H1 (cell line): Measurements from ENCODE around the gene SH3RF3. TPM values are rescaled to one million over a fixed set of nuclear protein-coding genes. Genes with fewer than 3 reads are reported as not detected.

Experiments
- CTCF ChIA-PET: fragments of 300-600 bp; sonication (Branson Sonifier 250); formaldehyde crosslinking; loops from one replicate; lab custom pipeline; 2021; ENCODE audit not compliant: partially characterized antibody; lab: Charles Lee
- POLR2A ChIA-PET: fragments of 300-600 bp; sonication (Branson Sonifier 250); formaldehyde crosslinking; loops from one replicate; lab custom pipeline; 2021; ENCODE audit warnings: inconsistent platforms; ENCODE audit not compliant: partially characterized antibody; lab: Charles Lee
- DNase-seq, 2 experiments: peaks; one replicate each; pipeline versions ENCODE4 v3.0.0 to v3.0.0-alpha.2; 2010 to 2022; ENCODE audit warnings: low spot score in 2 of 2, low read depth in 1 of 2, mixed read lengths in 1 of 2
- FAIRE-seq: peaks from 2 replicates; lab custom pipeline; 2011; peaks lifted over from hg19 to GRCh38; lab: Jason Lieb, UNC
- H2AFZ ChIP-seq: 2 replicates; pipeline ENCODE4 v1.8.1; 2012; ENCODE audit warnings: low read length, inconsistent platforms
- H2AK5ac ChIP-seq: 2 replicates; pipeline ENCODE4 v1.6.1; 2013; ENCODE audit warnings: low read depth, low read length
- H2BK120ac ChIP-seq: replicated peaks from 2 replicates; pipeline ENCODE3; 2013; ENCODE audit warnings: low read depth, low read length, inconsistent platforms
- H2BK12ac ChIP-seq: 2 replicates; pipeline ENCODE4 v1.6.1; 2013; ENCODE audit warnings: low read depth, low read length
- H2BK15ac ChIP-seq: 2 replicates; pipeline ENCODE4 v1.6.1; 2013; ENCODE audit warnings: low read length
- H2BK20ac ChIP-seq: 2 replicates; pipeline ENCODE4 v1.6.1; 2013; ENCODE audit warnings: low read length
- H2BK5ac ChIP-seq: 2 replicates; pipeline ENCODE4 v1.6.1; 2013; ENCODE audit warnings: low read depth, low read length
- H3K14ac ChIP-seq: 2 replicates; pipeline ENCODE4 v1.6.1; 2013; ENCODE audit warnings: inconsistent platforms; ENCODE audit not compliant: insufficient read length
- H3K18ac ChIP-seq: 2 replicates; pipeline ENCODE4 v1.6.1; 2013; ENCODE audit warnings: low read length; ENCODE audit errors: extremely low read depth
- H3K23ac ChIP-seq: 2 replicates; pipeline ENCODE4 v1.6.1; 2013; ENCODE audit warnings: inconsistent platforms; ENCODE audit not compliant: insufficient read length
- H3K23me2 ChIP-seq: 2 replicates; pipeline ENCODE4 v1.6.1; 2013; ENCODE audit warnings: low read depth, low read length
- H3K27ac ChIP-seq: 2 replicates; pipeline ENCODE4 v1.6.1; 2011; ENCODE audit warnings: low read depth, low read length, inconsistent platforms
- H3K27me3 ChIP-seq, 4 experiments: replicated peaks in 1 of 4; 1 replicate in 1 of 4; 2 replicates in 3 of 4; pipeline versions ENCODE4 v1.6.1 to v1.8.1; 2011 to 2013; ENCODE audit warnings: low read length in 3 of 4, mild to moderate bottlenecking in 3 of 4, inconsistent platforms in 2 of 4, mixed read lengths in 2 of 4, moderate library complexity in 1 of 4; ENCODE audit not compliant: control insufficient read depth in 3 of 4, insufficient read depth in 3 of 4; ENCODE audit errors: extremely low read depth in 1 of 4
- H3K36me3 ChIP-seq, 4 experiments: 2 replicates each; pipeline versions ENCODE4 v1.6.1 to v1.8.1; 2011 to 2013; ENCODE audit warnings: mild to moderate bottlenecking in 4 of 4, low read length in 3 of 4, moderate library complexity in 2 of 4, control low read depth in 1 of 4, inconsistent platforms in 1 of 4; ENCODE audit not compliant: insufficient read depth in 4 of 4, control insufficient read depth in 2 of 4
- H3K4ac ChIP-seq: replicated peaks from 2 replicates; pipeline ENCODE3; 2013; ENCODE audit warnings: low read length, low read depth, mixed read lengths, inconsistent platforms; ENCODE audit not compliant: insufficient read length
- H3K4me1 ChIP-seq, 4 experiments: replicated peaks in 1 of 4; 1 replicate in 1 of 4; 2 replicates in 3 of 4; pipeline versions ENCODE4 v1.6.1 to v1.8.1; 2011 to 2013; ENCODE audit warnings: low read length in 3 of 4, inconsistent platforms in 2 of 4, mixed read lengths in 1 of 4; ENCODE audit not compliant: insufficient read depth in 4 of 4, control insufficient read depth in 3 of 4
- H3K4me2 ChIP-seq, 2 experiments: 2 replicates each; pipeline versions ENCODE4 v1.6.1 to v1.8.1; 2011 to 2013; ENCODE audit warnings: low read depth in 2 of 2, low read length in 2 of 2, control low read depth in 1 of 2, inconsistent platforms in 1 of 2, mild to moderate bottlenecking in 1 of 2; ENCODE audit not compliant: insufficient read depth in 1 of 2
- H3K4me3 ChIP-seq, 4 experiments: fragments of 200-600, 300-600 bp in 1 of 4; sonication (generic), shearing (Covaris generic), sonication (Bioruptor Twin) in 1 of 4; 2 replicates each; pipeline versions ENCODE4 v1.5.1 to v1.8.1; 2011 to 2016; ENCODE audit warnings: low read length in 4 of 4, low read depth in 3 of 4, control low read depth in 2 of 4, inconsistent platforms in 2 of 4, mild to moderate bottlenecking in 2 of 4, mixed read lengths in 1 of 4, moderate library complexity in 1 of 4; ENCODE audit not compliant: insufficient read depth in 2 of 4; ENCODE audit errors: extremely low read depth in 1 of 4
- H3K56ac ChIP-seq: replicated peaks from 2 replicates; pipeline ENCODE3; 2013; ENCODE audit warnings: low read depth, mild to moderate bottlenecking, mixed read lengths, low read length, inconsistent platforms; ENCODE audit not compliant: insufficient read length
- H3K79me1 ChIP-seq: 2 replicates; pipeline ENCODE4 v1.6.1; 2013; ENCODE audit warnings: low read depth, low read length, control low read depth
- H3K79me2 ChIP-seq, 2 experiments: 2 replicates each; pipeline versions ENCODE4 v1.6.1 to v1.8.1; 2012 to 2013; ENCODE audit warnings: low read length in 2 of 2, mild to moderate bottlenecking in 2 of 2, inconsistent platforms in 1 of 2; ENCODE audit not compliant: insufficient read depth in 2 of 2, control insufficient read depth in 1 of 2
- H3K9ac ChIP-seq, 4 experiments: replicated peaks in 1 of 4; 1 replicate in 1 of 4; 2 replicates in 3 of 4; pipeline versions ENCODE4 v1.6.1 to v1.8.1; 2011 to 2013; ENCODE audit warnings: low read depth in 3 of 4, low read length in 3 of 4, control low read depth in 2 of 4, mild to moderate bottlenecking in 2 of 4, moderate library complexity in 2 of 4, inconsistent platforms in 1 of 4; ENCODE audit errors: extremely low read depth in 1 of 4
- H3K9me3 ChIP-seq, 2 experiments: 2 replicates each; pipeline versions ENCODE4 v1.6.1 to v1.8.1; 2012 to 2013; ENCODE audit warnings: mild to moderate bottlenecking in 2 of 2, moderate library complexity in 2 of 2, control low read depth in 1 of 2, inconsistent platforms in 1 of 2, low read depth in 1 of 2, low read length in 1 of 2, mixed read lengths in 1 of 2; ENCODE audit not compliant: insufficient read depth in 2 of 2
- H4K20me1 ChIP-seq, 2 experiments: replicated peaks in 1 of 2; 2 replicates each; pipeline versions ENCODE3 to v1.8.1; 2011 to 2013; ENCODE audit warnings: inconsistent platforms in 2 of 2, low read length in 2 of 2, mild to moderate bottlenecking in 1 of 2; ENCODE audit not compliant: insufficient read depth in 2 of 2, control insufficient read depth in 1 of 2
- H4K5ac ChIP-seq: 2 replicates; pipeline ENCODE4 v1.6.1; 2013; ENCODE audit warnings: low read length, low read depth, mixed read lengths, inconsistent platforms; ENCODE audit not compliant: insufficient read length
- H4K8ac ChIP-seq: 2 replicates; pipeline ENCODE4 v1.8.0; 2013; ENCODE audit warnings: mild to moderate bottlenecking, moderate library complexity, low read length, inconsistent platforms; ENCODE audit not compliant: insufficient read depth; ENCODE audit errors: extremely low read depth
- H4K91ac ChIP-seq: replicated peaks from 2 replicates; pipeline ENCODE3; 2013; ENCODE audit warnings: low read length, mixed read lengths, inconsistent platforms; ENCODE audit not compliant: insufficient read length
- ATF3 ChIP-seq: IDR thresholded peaks from 2 replicates; pipeline ENCODE4 v1.6.1; 2011; ENCODE audit warnings: low read depth, mild to moderate bottlenecking, low read length; ENCODE audit not compliant: insufficient read depth
- BRCA1 ChIP-seq: IDR thresholded peaks from 2 replicates; pipeline ENCODE4 v1.6.1; 2012; ENCODE audit warnings: low read depth, low read length, improper control_type of control experiment
- CBX8 ChIP-seq: fragments of 300-800, 300-1000 bp; sonication (generic); IDR thresholded peaks from 2 replicates; pipeline ENCODE4 v1.7.1; 2016; ENCODE audit warnings: low read depth, low read length, borderline replicate concordance
- CEBPB ChIP-seq: IDR thresholded peaks from 2 replicates; pipeline ENCODE4 v1.6.1; 2012; ENCODE audit warnings: low read depth, low read length
- GABPA ChIP-seq: IDR thresholded peaks from 2 replicates; pipeline ENCODE4 v1.6.1; 2011; ENCODE audit warnings: mild to moderate bottlenecking, low read length, moderate library complexity, borderline replicate concordance; ENCODE audit not compliant: insufficient read depth
- JUND ChIP-seq: IDR thresholded peaks from 2 replicates; pipeline ENCODE4 v1.6.1; 2011; ENCODE audit warnings: mild to moderate bottlenecking, improper control_type of control experiment, low read length
- POLR2AphosphoS5 ChIP-seq: IDR thresholded peaks from 2 replicates; pipeline ENCODE4 v1.6.1; 2011; ENCODE audit warnings: low read depth, low read length
- SP1 ChIP-seq: IDR thresholded peaks from 2 replicates; pipeline ENCODE4 v1.6.1; 2011; ENCODE audit warnings: low read depth, low read length
- WGBS, 2 experiments: shearing (Covaris generic) in 1 of 2; methylation state at CpG; one replicate each; pipeline versions ENCODE4 v1.1.6 to v1.1.7; 2013 to 2015; ENCODE audit warnings: low lambda C conversion rate in 2 of 2, mixed read lengths in 2 of 2, inconsistent platforms in 1 of 2, low coverage in 1 of 2, missing lambda C conversion rate in 1 of 2; ENCODE audit not compliant: insufficient replicate concordance in 2 of 2, insufficient coverage in 1 of 2, insufficient read length in 1 of 2; ENCODE audit errors: extremely low coverage in 1 of 2, missing lambda C conversion rate in 1 of 2; 5-methylcytosine and 5-hydroxymethylcytosine counted together
- polyA plus RNA-seq, 7 experiments: library from polyadenylated mRNA; depleted of rRNA in 3 of 7; stranded (reverse) in 5 of 7; unstranded in 2 of 7; fragments of >200 nt in 5 of 7; fragments of 200-250 nt in 2 of 7; gene quantifications; 1 replicate in 5 of 7; 2 replicates in 1 of 7; 4 replicates in 1 of 7; pipeline versions ENCODE4 v1.2.1 to v1.2.3, GENCODE V29; 2011 to 2013; ENCODE audit warnings: missing spikeins in 2 of 7, mixed read lengths in 2 of 7
- total RNA-seq: library from RNA; stranded (reverse); fragmentation: NEBNext Ultra II Directional; extraction: Animal tissue kit (Norgen Biotek cat#: 25700); gene quantifications from 2 replicates; pipeline ENCODE4 v1.2.1, GENCODE V29; 2021

The SH3RF3 gene
- total and polyA plus RNA-seq, 2 of the 8 experiments (the other 6 are each of a cell fraction or from before 2014, with no cell fraction given): 0.11 to 0.65 TPM

GRCh38 chr2:109373791-109374547, 245.0 kb downstream of the SH3RF3 start:
- Histone ChIP-seq H3K23me2 (no peaks in the 10 kb centered on the region), H4K5ac (no peak overlapping the region), H3K36me3 (no peaks in the 10 kb centered on the region), H3K4me3 (no peak overlapping the region), H3K4me1 (no peaks in the 10 kb centered on the region), H2BK15ac (no peak overlapping the region), H3K79me2 (no peaks in the 10 kb centered on the region), H3K9me3 (no peaks in the 10 kb centered on the region), H3K23ac (no peak overlapping the region), H2AFZ (no peak overlapping the region), H3K18ac (no peak overlapping the region), H3K4me2 (no peak overlapping the region), H3K27ac (no peak overlapping the region; the same call in 1 of the 2 replicates), H4K91ac (no peak overlapping the region), H2BK120ac (no peak overlapping the region), H3K79me1 (no peaks in the 10 kb centered on the region), H3K9ac (no peak overlapping the region), H3K27me3 (no peaks in the 10 kb centered on the region), H2BK5ac (no peak overlapping the region), H4K20me1 (peaks cover 0 to 2% of the 10 kb centered on the region in 2 experiments), H3K56ac (no peak overlapping the region), H3K14ac (no peak overlapping the region), H2BK20ac (no peak overlapping the region), H2AK5ac (no peak overlapping the region), H2BK12ac (no peak overlapping the region), H4K8ac (peak overlapping the region; percentile 39; the same call in 1 of the 2 replicates), H3K4ac (no peak overlapping the region)
- 86% methylated on average over 10 of the region's 10 CpGs; no CpG with 5 or more reads in 1 of the 2 experiments for WGBS, 2 experiments
- TF ChIP-seq SP1 (no peak), POLR2AphosphoS5 (no peak), GABPA (no peak), BRCA1 (no peak), JUND (no peak), CEBPB (no peak), CBX8 (no peak), ATF3 (no peak)
- no peak for FAIRE-seq
- ChIA-PET POLR2A (no interaction called here), CTCF (interaction anchor here (0.5 to 1.1 kb wide), 3 partner anchors 9 to 395 kb away, joined by 3 read pairs; no protein-coding TSS in a partner anchor)
- DNase-seq: peak in 1 of 2 experiments; percentile 26
